ENCODE data around the gene SUMF1.
A peak's percentile ranks its signal among the peaks of the same experiment; 100 is the strongest.
"Not testable (repeated sequence)": the region's sequence is repeated elsewhere in the genome, so short reads cannot be mapped to it uniquely, and the experiment has no call there.

The SUMF1 gene

DNA sequence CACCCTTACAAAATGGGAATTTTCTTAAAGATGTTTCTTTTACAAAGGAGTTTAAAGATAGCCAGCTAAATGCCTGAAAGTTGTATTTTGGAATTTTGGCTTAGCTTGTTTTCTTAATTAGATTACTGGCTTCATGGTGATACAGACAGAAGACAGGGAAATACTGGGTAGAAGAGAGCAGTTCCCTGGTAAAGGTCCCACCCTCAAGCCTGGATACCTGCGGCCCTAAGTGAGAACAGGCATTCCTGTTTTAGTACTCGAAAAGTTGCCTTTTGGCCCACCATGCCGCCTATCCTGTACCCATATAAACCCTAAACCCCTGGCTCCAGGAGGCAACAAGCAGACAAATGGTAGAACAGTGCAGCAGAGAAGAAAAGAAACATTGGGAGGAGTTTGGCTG, 134.5 kb downstream of the SUMF1 start:
- Mint-ChIP-seq H3K9me3 (peaks cover 25% of the 10 kb centered on the region), H3K4me1 (ENCODE audit: low read depth) (peaks cover 6% of the 10 kb centered on the region), H3K4me3 (no peak overlapping the region), H3K27me3 (no peaks in the 10 kb centered on the region), H3K36me3 (ENCODE audit: low read depth) (peaks cover 18% of the 10 kb centered on the region), H3K27ac (no peak overlapping the region)
- intact Hi-C loops (cut with micrococcal nuclease), result no loop called here

DNA sequence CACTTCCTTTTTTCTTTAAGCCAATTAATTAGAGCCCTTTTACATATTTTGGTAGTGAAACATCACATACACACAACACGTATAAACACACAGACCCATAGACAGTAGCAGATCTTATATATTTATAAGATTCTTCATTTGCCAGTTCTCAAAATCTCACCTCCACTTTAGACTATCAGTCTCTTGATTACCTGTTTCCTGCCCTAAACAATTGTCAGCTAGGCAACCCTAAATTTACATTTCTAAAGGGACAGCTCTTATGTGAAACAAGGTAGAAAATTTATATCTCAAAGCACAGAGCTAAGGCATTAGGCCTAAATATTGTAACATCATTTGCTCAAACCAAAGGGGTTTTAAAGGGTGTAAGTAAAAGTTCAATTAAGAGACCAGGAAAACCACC, 135.0 kb downstream of the SUMF1 start:
- Mint-ChIP-seq H3K4me3 (no peak overlapping the region), H3K9me3 (peaks cover 25% of the 10 kb centered on the region), H3K4me1 (ENCODE audit: low read depth) (peaks cover 2% of the 10 kb centered on the region)

DNA sequence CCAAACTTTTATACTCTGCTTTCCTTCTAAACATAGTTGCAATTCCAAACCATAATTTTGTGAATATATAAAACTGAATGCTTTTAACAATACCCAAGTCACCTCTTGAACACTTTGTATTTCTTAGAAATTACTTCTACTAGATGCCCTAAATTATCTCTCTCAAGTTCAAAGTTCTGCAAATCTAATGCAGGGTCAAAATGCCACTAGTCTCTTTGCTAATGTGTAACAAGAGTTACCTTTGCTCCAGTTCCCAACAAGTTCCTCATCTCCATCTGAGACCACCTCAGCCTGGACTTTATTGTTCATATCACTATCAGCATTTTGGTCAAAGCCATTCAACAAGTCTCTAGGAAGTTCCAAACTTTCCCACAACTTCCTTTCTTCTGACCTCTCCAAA, 137.3 kb downstream of the SUMF1 start:
- H3K9me3 Mint-ChIP-seq, result peaks cover 33% of the 10 kb centered on the region
- H3K27me3 Mint-ChIP-seq; H3K4me3 Mint-ChIP-seq; H3K4me1 Mint-ChIP-seq (ENCODE audit: low read depth); intact Hi-C loops (cut with micrococcal nuclease); H3K27ac Mint-ChIP-seq: not testable (repeated sequence)
- peaks cover 18% of the 10 kb centered on the region for H3K36me3 Mint-ChIP-seq (ENCODE audit: low read depth)

More for the DNA sequence above, 135.0 kb downstream of the SUMF1 start:
- intact Hi-C loops (cut with micrococcal nuclease), result no loop called here
- H3K27ac Mint-ChIP-seq, result no peak overlapping the region
- H3K36me3 Mint-ChIP-seq (ENCODE audit: low read depth), result peaks cover 18% of the 10 kb centered on the region
- no peaks in the 10 kb centered on the region for H3K27me3 Mint-ChIP-seq

DNA sequence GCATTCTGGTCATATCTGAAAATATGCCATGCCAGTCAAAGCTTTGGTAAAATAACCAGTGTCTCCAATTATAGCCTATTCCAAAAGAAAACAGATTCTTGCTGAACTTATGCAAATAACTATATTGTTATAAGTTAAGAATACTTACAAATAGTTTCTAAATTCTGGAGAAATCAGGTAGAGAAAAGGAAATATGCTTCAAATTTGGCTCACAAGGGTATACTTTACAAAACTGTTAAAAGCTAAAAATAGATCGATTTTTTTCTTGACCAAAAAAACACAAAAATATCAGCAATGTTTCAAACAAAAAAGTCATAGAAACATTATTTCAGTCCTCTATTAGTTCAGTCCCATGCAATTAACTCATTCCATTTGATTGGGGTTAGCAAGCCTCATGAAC, 140.2 kb downstream of the SUMF1 start:
- Mint-ChIP-seq H3K4me1 (ENCODE audit: low read depth) (peaks cover 13% of the 10 kb centered on the region), H3K9me3 (peaks cover 33% of the 10 kb centered on the region), H3K36me3 (ENCODE audit: low read depth) (peaks cover 18% of the 10 kb centered on the region), H3K4me3 (no peak overlapping the region), H3K27ac (no peak overlapping the region), H3K27me3 (no peaks in the 10 kb centered on the region)
- intact Hi-C loops (cut with micrococcal nuclease), result no loop called here

DNA sequence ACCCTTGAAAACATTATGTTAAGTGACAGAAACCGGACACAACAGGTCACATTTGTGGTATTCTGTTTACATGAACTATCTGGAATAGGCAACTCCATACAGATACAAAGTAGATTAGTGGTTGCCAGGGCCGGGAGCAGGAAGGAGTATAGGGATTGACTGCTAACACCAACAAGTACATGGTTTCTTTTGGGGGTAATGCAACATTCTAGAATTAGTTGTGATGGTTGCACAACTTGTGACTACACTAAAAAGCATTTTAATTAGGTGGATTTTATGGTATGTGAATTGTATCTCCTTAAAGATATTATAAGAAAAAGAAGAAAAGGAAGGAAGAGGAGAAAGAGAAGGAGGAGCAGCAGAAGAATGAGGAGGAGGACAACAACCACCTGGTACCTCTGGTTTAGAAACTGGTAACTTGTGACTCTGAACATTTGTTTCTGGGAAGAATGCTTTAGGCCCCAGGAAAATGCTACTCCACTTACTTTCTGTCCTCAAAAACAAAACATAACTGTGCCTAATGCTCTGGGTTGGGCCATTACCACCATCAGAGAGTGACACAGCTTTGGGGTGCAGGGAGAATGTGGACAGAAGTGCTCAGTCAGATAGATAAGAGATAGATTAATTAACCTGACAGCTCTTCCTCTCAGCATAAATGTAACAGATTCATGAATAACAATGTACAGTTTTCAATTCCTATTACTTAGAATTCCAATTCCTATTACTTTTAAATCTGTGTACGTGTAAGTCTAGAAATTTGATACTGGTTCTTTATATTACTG, 143.6 kb downstream of the SUMF1 start:
- peaks cover 12% of the 10 kb centered on the region for H3K9me3 Mint-ChIP-seq
- peaks cover 8% of the 10 kb centered on the region for H3K36me3 Mint-ChIP-seq (ENCODE audit: low read depth)
- H3K27me3 Mint-ChIP-seq, result no peaks in the 10 kb centered on the region
- intact Hi-C loops (cut with micrococcal nuclease), result no loop called here
- H3K27ac Mint-ChIP-seq, result no peak overlapping the region
- H3K4me1 Mint-ChIP-seq (ENCODE audit: low read depth), result peaks cover 40% of the 10 kb centered on the region
- no peak overlapping the region for H3K4me3 Mint-ChIP-seq

GRCh38 chr3:4322635-4323034, 144.4 kb downstream of the SUMF1 start:
- Mint-ChIP-seq H3K36me3 (ENCODE audit: low read depth) (peaks cover 5% of the 10 kb centered on the region), H3K4me1 (ENCODE audit: low read depth) (peaks cover 40% of the 10 kb centered on the region), H3K4me3 (no peak overlapping the region), H3K27me3 (no peaks in the 10 kb centered on the region), H3K27ac (no peak overlapping the region), H3K9me3 (peaks cover 8% of the 10 kb centered on the region)
- intact Hi-C loops (cut with micrococcal nuclease), result no loop called here

DNA sequence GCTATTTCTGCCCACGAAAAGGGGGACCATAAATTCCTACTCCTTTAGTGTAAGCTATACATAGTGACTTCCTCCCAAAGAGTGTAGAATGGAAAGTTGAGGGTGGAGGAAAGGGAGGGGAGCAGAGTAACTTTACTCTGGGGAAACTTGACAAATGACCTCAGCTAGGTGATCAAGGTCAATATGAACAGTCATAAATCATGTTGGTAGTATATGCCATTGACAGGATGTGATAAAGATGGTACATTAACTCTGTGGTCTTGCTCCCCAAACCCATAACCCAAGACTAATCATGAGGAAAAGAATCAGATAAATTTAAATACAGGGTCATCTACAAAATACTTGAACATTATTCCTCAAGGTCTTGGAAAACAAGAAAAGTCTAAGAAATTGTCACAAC, 145.3 kb downstream of the SUMF1 start:
- Mint-ChIP-seq H3K27ac (no peak overlapping the region), H3K4me1 (ENCODE audit: low read depth) (peaks cover 40% of the 10 kb centered on the region), H3K36me3 (ENCODE audit: low read depth) (peaks cover 10% of the 10 kb centered on the region), H3K9me3 (peaks cover 8% of the 10 kb centered on the region), H3K4me3 (no peak overlapping the region), H3K27me3 (no peaks in the 10 kb centered on the region)
- intact Hi-C loops (cut with micrococcal nuclease), result no loop called here

DNA sequence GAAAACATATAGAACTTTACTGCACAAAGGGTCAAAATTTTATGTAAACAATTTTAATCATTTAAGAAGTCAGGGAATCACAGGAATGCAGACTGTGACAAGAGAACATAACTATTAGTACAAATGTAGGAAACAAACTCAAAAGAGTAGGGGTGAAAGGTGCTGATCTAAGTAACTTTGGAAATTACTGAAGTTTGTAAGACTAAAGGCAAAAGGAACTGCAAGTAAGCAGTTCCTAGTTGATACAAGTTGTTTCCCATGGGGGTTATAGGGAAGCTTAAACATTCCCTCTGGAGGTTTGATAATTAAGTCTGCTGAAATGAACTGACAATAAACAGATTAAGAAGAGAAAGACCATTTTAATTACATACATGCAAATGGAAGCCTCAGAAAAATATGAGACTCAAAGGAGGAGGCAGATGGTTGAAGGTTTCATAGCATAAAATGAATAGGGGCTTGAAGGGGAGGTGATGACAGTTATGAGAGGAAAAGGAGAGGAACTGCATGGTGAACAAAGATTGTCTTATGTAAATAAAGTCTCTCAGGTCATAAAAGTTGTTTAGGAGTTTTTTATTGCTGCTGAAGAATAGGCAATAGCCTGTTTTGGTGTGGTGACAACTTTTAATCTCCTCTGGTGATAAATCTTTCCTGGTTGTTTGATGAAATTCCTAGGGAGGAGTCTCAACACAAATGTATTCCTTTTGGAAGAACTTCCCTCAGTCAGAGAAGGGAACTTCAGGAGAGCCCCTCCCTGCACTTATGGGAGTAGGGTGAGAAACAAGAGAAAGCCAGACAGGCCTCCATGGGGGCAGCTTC, 146.8 kb downstream of the SUMF1 start:
- peaks cover 40% of the 10 kb centered on the region for H3K4me1 Mint-ChIP-seq (ENCODE audit: low read depth)
- peaks cover 5% of the 10 kb centered on the region for H3K9me3 Mint-ChIP-seq
- H3K27ac Mint-ChIP-seq, result peak overlapping the region; percentile 81
- intact Hi-C loops (cut with micrococcal nuclease), result no loop called here
- H3K27me3 Mint-ChIP-seq, result no peaks in the 10 kb centered on the region
- peaks cover 20% of the 10 kb centered on the region for H3K36me3 Mint-ChIP-seq (ENCODE audit: low read depth)
- no peak overlapping the region for H3K4me3 Mint-ChIP-seq

GRCh38 chr3:4314688-4315087, 152.4 kb downstream of the SUMF1 start:
- peaks cover 36% of the 10 kb centered on the region for H3K36me3 Mint-ChIP-seq (ENCODE audit: low read depth)
- no peaks in the 10 kb centered on the region for H3K9me3 Mint-ChIP-seq
- intact Hi-C loops (cut with micrococcal nuclease), result no loop called here
- peaks cover 20% of the 10 kb centered on the region for H3K4me1 Mint-ChIP-seq (ENCODE audit: low read depth)
- no peak overlapping the region for H3K4me3 Mint-ChIP-seq
- H3K27me3 Mint-ChIP-seq, result no peaks in the 10 kb centered on the region
- H3K27ac Mint-ChIP-seq, result no peak overlapping the region

- Mint-ChIP-seq H3K36me3 (ENCODE audit: low read depth) (peaks cover 30% of the 10 kb centered on the region), H3K27ac (no peak overlapping the region), H3K9me3 (no peaks in the 10 kb centered on the region)
Measured at GRCh38 chr3:4313606-4314293, 153.3 kb downstream of the SUMF1 start.

DNA sequence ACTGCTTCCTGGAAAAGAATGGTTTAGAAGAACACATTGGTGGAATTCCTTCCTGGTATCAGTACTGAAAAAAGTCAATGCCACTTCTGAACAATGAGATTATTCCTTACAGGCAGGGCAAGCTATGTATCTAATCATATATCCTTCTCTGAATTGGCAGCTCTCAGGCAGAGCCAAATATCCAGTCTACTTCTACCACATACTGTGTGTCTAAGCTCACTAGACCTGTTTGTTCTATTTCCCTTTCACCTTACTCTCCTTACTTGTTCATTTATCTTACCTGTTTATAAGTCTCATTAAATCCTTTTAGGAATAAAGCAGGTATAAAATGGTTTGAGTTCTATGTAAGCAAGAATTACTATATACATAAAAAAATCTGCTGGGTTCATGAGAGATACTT, 155.6 kb downstream of the SUMF1 start:
- Mint-ChIP-seq H3K9me3 (no peaks in the 10 kb centered on the region), H3K27ac (no peak overlapping the region), H3K27me3 (no peaks in the 10 kb centered on the region), H3K36me3 (ENCODE audit: low read depth) (peaks cover 28% of the 10 kb centered on the region), H3K4me1 (ENCODE audit: low read depth) (peaks cover 20% of the 10 kb centered on the region), H3K4me3 (no peak overlapping the region)
- intact Hi-C loops (cut with micrococcal nuclease), result no loop called here

More at GRCh38 chr3:4313606-4314293, 153.3 kb downstream of the SUMF1 start:
- Mint-ChIP-seq H3K4me1 (ENCODE audit: low read depth) (peaks cover 16% of the 10 kb centered on the region), H3K4me3 (no peak overlapping the region), H3K27me3 (no peaks in the 10 kb centered on the region)
- intact Hi-C loops (cut with micrococcal nuclease), result no loop called here

Data from dendritic cell treated with granulocyte-macrophage colony-stimulating factor and Interleukin-4, amounts not matched to agents 40 ng/mL and 50 ng/mL, for 4 days (primary cell).